Measurements from ENCODE around the gene SPEG.

The SPEG gene

DNA sequence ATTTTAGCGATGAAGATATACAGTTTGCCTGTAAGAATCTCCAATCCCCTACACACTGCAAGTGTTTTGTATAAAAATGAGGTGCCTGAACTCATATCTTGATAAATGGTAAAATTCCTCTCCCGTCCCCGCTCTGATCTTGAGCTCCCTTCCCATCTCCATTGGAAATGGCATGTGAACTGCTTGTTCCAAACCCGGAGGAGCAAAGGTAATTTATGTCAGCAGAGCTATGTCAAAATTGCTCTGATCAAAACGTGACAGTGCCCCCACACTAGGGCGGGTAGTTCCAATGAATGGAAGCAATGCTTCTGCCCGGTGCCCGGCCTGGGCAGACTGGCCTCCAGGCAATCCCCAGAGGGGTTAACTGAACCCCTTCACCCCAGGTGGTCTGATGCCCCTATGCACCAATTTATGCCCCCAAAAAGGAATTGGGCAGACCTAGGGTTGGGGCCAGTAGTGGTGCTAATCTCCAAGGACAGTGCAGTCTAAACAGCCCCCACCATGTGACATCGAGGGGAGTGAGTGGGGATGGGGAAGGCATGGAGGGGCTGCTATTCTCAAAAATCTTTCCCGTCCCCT, 60.4 kb downstream of the SPEG start:
- Histone ChIP-seq H3K4me2 (ENCODE audit: low read length) (peak overlapping the region; percentile 37; the same call in 1 of the 2 replicates), H3F3A (ENCODE audit: control insufficient read depth, insufficient read depth) (no peaks in the 10 kb centered on the region), H3K36me3 (ENCODE audit: control insufficient read depth, low read length) (no peaks in the 10 kb centered on the region), H3K4me1 (ENCODE audit: control insufficient read depth, low read length) (peaks cover 27% of the 10 kb centered on the region), H3K27ac (ENCODE audit: low read depth, low read length) (no peak overlapping the region), H3K9me3 (ENCODE audit: control insufficient read depth, insufficient read depth, low read length) (no peaks in the 10 kb centered on the region), H3K27me3 (ENCODE audit: control insufficient read depth, low read length) (peaks cover 30% of the 10 kb centered on the region), H3K9me2 (replicated peaks; ENCODE audit: control insufficient read depth, low read length) (no peaks in the 10 kb centered on the region), H4K20me1 (ENCODE audit: control insufficient read depth, insufficient read depth, low read depth, low read length) (no peaks in the 10 kb centered on the region), H3K4me3 (ENCODE audit: low read length) (no peak overlapping the region), H3K79me2 (ENCODE audit: control insufficient read depth, low read length) (peaks cover 10% of the 10 kb centered on the region; the same call in 1 of the 2 replicates)
- TF ChIP-seq, protein P1, sequence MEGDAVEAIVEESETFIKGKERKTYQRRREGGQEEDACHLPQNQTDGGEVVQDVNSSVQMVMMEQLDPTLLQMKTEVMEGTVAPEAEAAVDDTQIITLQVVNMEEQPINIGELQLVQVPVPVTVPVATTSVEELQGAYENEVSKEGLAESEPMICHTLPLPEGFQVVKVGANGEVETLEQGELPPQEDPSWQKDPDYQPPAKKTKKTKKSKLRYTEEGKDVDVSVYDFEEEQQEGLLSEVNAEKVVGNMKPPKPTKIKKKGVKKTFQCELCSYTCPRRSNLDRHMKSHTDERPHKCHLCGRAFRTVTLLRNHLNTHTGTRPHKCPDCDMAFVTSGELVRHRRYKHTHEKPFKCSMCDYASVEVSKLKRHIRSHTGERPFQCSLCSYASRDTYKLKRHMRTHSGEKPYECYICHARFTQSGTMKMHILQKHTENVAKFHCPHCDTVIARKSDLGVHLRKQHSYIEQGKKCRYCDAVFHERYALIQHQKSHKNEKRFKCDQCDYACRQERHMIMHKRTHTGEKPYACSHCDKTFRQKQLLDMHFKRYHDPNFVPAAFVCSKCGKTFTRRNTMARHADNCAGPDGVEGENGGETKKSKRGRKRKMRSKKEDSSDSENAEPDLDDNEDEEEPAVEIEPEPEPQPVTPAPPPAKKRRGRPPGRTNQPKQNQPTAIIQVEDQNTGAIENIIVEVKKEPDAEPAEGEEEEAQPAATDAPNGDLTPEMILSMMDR (IDR thresholded peaks at IDR 0.05; ENCODE audit: low read depth, low read length, poor library complexity, severe bottlenecking), result no peak
- TF ChIP-seq EZH2phosphoT487 (IDR thresholded peaks at IDR 0.05; ENCODE audit: borderline replicate concordance, low read length), result no peak

DNA sequence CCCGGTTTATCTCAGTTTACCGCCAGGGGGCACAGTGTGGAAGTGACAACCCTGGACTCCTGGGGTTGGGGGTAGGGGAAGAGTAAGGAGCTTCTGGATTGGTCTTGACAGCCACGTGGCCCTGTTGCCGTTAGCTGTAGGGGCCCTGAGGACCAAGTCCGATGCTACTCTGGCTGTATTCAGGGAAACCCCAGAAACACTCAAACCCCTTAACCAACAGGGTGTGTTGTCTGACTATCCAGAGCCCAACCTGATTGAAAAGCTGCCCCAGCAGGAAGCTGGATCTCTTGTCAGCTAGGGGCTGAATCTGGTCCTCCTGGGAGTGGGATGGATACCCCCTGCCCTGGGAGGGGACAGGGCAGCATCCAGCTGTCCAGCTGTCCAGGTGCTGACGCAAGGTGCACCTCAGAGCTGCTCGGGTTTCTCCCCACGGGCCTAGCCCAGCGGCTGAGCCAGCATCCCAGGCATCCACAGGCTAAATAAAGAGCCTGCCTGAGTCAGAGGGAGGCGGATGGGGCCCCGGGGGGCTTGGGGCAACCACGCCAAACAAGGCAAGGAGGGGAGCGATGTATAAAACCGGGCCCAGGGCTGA, 61.0 kb downstream of the SPEG start:
- peak overlapping the region; percentile 12; the same call in 1 of the 2 replicates for H3K4me3 ChIP-seq (ENCODE audit: low read length)
- H3K4me2 ChIP-seq (ENCODE audit: low read length), result peak overlapping the region; percentile 37
- no peaks in the 10 kb centered on the region for H3K9me2 ChIP-seq (replicated peaks; ENCODE audit: control insufficient read depth, low read length)
- H3K79me2 ChIP-seq (ENCODE audit: control insufficient read depth, low read length), result peaks cover 10% of the 10 kb centered on the region; the same call in 1 of the 2 replicates
- H4K20me1 ChIP-seq (ENCODE audit: control insufficient read depth, insufficient read depth, low read depth, low read length), result no peaks in the 10 kb centered on the region
- no peak for TF ChIP-seq EZH2phosphoT487 (IDR thresholded peaks at IDR 0.05; ENCODE audit: borderline replicate concordance, low read length)
- TF ChIP-seq, protein P1 (IDR thresholded peaks at IDR 0.05; ENCODE audit: low read depth, low read length, poor library complexity, severe bottlenecking), result peak; percentile 83
- H3K36me3 ChIP-seq (ENCODE audit: control insufficient read depth, low read length), result no peaks in the 10 kb centered on the region
- H3K9me3 ChIP-seq (ENCODE audit: control insufficient read depth, insufficient read depth, low read length), result no peaks in the 10 kb centered on the region
- H3F3A ChIP-seq (ENCODE audit: control insufficient read depth, insufficient read depth), result no peaks in the 10 kb centered on the region
- peaks cover 30% of the 10 kb centered on the region for H3K27me3 ChIP-seq (ENCODE audit: control insufficient read depth, low read length)
- H3K4me1 ChIP-seq (ENCODE audit: control insufficient read depth, low read length), result peaks cover 30% of the 10 kb centered on the region
- no peak overlapping the region for H3K27ac ChIP-seq (ENCODE audit: low read depth, low read length)

DNA sequence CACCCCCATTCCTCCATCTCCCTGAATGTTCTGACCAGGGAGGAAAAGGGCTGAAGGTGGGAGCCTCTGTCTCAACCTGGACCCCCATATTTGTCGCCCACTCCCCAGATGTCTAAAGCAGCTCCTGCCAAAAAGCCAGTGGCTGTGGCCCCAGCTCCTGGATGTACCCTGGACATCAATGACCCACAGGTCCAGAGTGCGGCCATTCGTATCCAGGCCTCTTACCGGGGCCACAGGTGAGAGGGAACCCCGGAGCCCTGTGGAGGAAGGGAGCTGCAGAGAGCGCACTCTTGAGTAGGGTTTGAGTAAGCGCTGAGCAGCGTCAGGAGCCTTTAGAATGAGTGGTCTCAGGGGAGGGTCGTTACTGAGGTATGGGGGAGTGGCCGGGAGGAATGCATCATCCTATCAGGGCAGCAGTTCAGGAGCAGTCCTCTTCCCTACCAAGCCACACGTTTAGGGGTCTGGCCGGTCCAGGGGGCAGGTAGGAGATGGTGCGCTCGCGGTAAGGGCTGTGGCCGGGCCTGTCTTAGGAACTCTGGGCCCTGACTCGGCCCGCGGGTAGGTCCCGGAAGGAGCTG, 61.7 kb downstream of the SPEG start:
- Histone ChIP-seq H3K36me3 (ENCODE audit: control insufficient read depth, low read length) (no peaks in the 10 kb centered on the region), H3K4me1 (ENCODE audit: control insufficient read depth, low read length) (peaks cover 30% of the 10 kb centered on the region), H4K20me1 (ENCODE audit: control insufficient read depth, insufficient read depth, low read depth, low read length) (no peaks in the 10 kb centered on the region), H3K9me3 (ENCODE audit: control insufficient read depth, insufficient read depth, low read length) (no peaks in the 10 kb centered on the region), H3K79me2 (ENCODE audit: control insufficient read depth, low read length) (peaks cover 10% of the 10 kb centered on the region; the same call in 1 of the 2 replicates), H3K4me3 (ENCODE audit: low read length) (no peak overlapping the region), H3K9me2 (replicated peaks; ENCODE audit: control insufficient read depth, low read length) (no peaks in the 10 kb centered on the region), H3F3A (ENCODE audit: control insufficient read depth, insufficient read depth) (no peaks in the 10 kb centered on the region), H3K27me3 (ENCODE audit: control insufficient read depth, low read length) (peaks cover 30% of the 10 kb centered on the region), H3K27ac (ENCODE audit: low read depth, low read length) (no peak overlapping the region), H3K4me2 (ENCODE audit: low read length) (no peak overlapping the region)
- TF ChIP-seq EZH2phosphoT487 (IDR thresholded peaks at IDR 0.05; ENCODE audit: borderline replicate concordance, low read length), result no peak
- TF ChIP-seq, protein P1 (IDR thresholded peaks at IDR 0.05; ENCODE audit: low read depth, low read length, poor library complexity, severe bottlenecking), result no peak

All from DOHH2 (cell line).